GM23338 (cell line): Measurements from ENCODE around the gene MLLT10. TPM values are rescaled to one million over a fixed set of nuclear protein-coding genes. Genes with fewer than 3 reads are reported as not detected.

Experiments
- ATAC-seq: fragments of 200-7000 bp; cut with Tn5 transposase; 3 replicates; pipeline ENCODE4 v1.9.1; 2020
- DNase-seq: peaks from one replicate; pipeline ENCODE4 v3.0.0-alpha.2; 2015; ENCODE audit warnings: low spot score
- H2AFZ ChIP-seq: fragments of 200-600 bp; sonication (generic); 2 replicates; pipeline ENCODE4 v1.8.0; 2016; ENCODE audit warnings: antibody characterized with exemption, mild to moderate bottlenecking, moderate library complexity
- H3F3A ChIP-seq: fragments of 200-600 bp; sonication (generic); replicated peaks from 2 replicates; pipeline ENCODE4 v1.8.0; 2017; ENCODE audit warnings: antibody characterized with exemption, mixed run types, low read depth
- H3K27ac ChIP-seq: fragments of 200-600 bp; sonication (generic); 2 replicates; pipeline ENCODE4 v1.6.1; 2016; ENCODE audit warnings: low read depth
- H3K27me3 ChIP-seq: fragments of 200-600 bp; sonication (generic); 2 replicates; pipeline ENCODE4 v1.8.0; 2016; ENCODE audit warnings: mild to moderate bottlenecking, mixed run types, moderate library complexity; ENCODE audit not compliant: insufficient read depth
- H3K36me3 ChIP-seq: fragments of 200-600 bp; sonication (generic); 2 replicates; pipeline ENCODE4 v1.8.0; 2016; ENCODE audit warnings: mild to moderate bottlenecking; ENCODE audit not compliant: insufficient read depth
- H3K4me1 ChIP-seq: fragments of 200-600 bp; sonication (generic); 2 replicates; pipeline ENCODE4 v1.8.0; 2016; ENCODE audit warnings: mild to moderate bottlenecking, moderate library complexity; ENCODE audit not compliant: insufficient read depth
- H3K4me2 ChIP-seq: fragments of 200-600 bp; sonication (generic); 2 replicates; pipeline ENCODE4 v1.7.1; 2017; ENCODE audit warnings: mixed run types
- H3K4me3 ChIP-seq: fragments of 200-600 bp; sonication (generic); 2 replicates; pipeline ENCODE4 v1.6.1; 2016; ENCODE audit warnings: mixed run types
- H3K79me2 ChIP-seq: fragments of 200-600 bp; sonication (generic); replicated peaks from 2 replicates; pipeline ENCODE4 v1.8.0; 2017; ENCODE audit warnings: mild to moderate bottlenecking; ENCODE audit not compliant: insufficient read depth
- H3K9me2 ChIP-seq: fragments of 200-600 bp; sonication (generic); 2 replicates; pipeline ENCODE4 v1.8.0; 2017; ENCODE audit not compliant: insufficient read depth
- H4K20me1 ChIP-seq: fragments of 200-600 bp; sonication (generic); replicated peaks from 2 replicates; pipeline ENCODE4 v1.8.0; 2017; ENCODE audit warnings: mild to moderate bottlenecking; ENCODE audit not compliant: insufficient read depth
- H3K27ac Mint-ChIP-seq: 2 replicates; pipeline ENCODE4 v1.8.0; 2020; ENCODE audit warnings: inconsistent platforms, mild to moderate bottlenecking, moderate library complexity, mixed read lengths
- H3K27me3 Mint-ChIP-seq: 3 replicates; pipeline ENCODE4 v1.8.0; 2022; ENCODE audit warnings: low read depth, mild to moderate bottlenecking, moderate library complexity, mixed read lengths, inconsistent platforms; ENCODE audit not compliant: insufficient read depth, poor library complexity
- H3K36me3 Mint-ChIP-seq: 3 replicates; pipeline ENCODE4 v1.8.0; 2021; ENCODE audit warnings: low read depth, mild to moderate bottlenecking, inconsistent platforms, moderate library complexity, mixed read lengths
- H3K4me1 Mint-ChIP-seq: 3 replicates; pipeline ENCODE4 v1.8.0; 2020; ENCODE audit warnings: mild to moderate bottlenecking, inconsistent platforms, mixed read lengths
- H3K4me3 Mint-ChIP-seq: 3 replicates; pipeline ENCODE4 v1.8.0; 2021; ENCODE audit warnings: moderate library complexity, mild to moderate bottlenecking, inconsistent platforms, mixed read lengths
- H3K9me3 Mint-ChIP-seq: 3 replicates; pipeline ENCODE4 v1.8.0; 2020; ENCODE audit warnings: moderate library complexity, mild to moderate bottlenecking, inconsistent platforms, mixed read lengths
- CREB1 ChIP-seq: fragments of 250-450 bp; sonication (Bioruptor Pico); IDR thresholded peaks from 2 replicates; pipeline ENCODE4 v1.5.0; 2020; ENCODE audit warnings: low read depth, mild to moderate bottlenecking, moderate library complexity
- EZH2 ChIP-seq: fragments of 200-600 bp; sonication (generic); IDR thresholded peaks from one replicate; pipeline ENCODE4 v1.8.0; 2017; ENCODE audit warnings: antibody characterized with exemption, mild to moderate bottlenecking, low read depth; ENCODE audit not compliant: unreplicated experiment
- EZH2phosphoT487 ChIP-seq: fragments of 200-600 bp; sonication (generic); IDR thresholded peaks from one replicate; pipeline ENCODE4 v1.8.1; 2018; ENCODE audit warnings: antibody characterized with exemption; ENCODE audit not compliant: unreplicated experiment
- NANOG ChIP-seq: IDR thresholded peaks from 2 replicates; pipeline ENCODE4 v1.6.1; 2016; ENCODE audit warnings: antibody characterized with exemption, borderline replicate concordance
- STAT1 ChIP-seq: IDR thresholded peaks from one replicate; pipeline ENCODE4 v1.6.1; 2016; ENCODE audit warnings: antibody characterized with exemption; ENCODE audit not compliant: unreplicated experiment
- ZNF114 ChIP-seq: fragments of 250-450 bp; sonication (Bioruptor Pico); IDR thresholded peaks from 2 replicates; pipeline ENCODE4 v1.5.0; 2020; ENCODE audit warnings: mild to moderate bottlenecking, moderate library complexity
- ZNF331 ChIP-seq: fragments of 250-450 bp; sonication (Bioruptor Pico); IDR thresholded peaks from 2 replicates; pipeline ENCODE4 v1.5.0; 2020; ENCODE audit warnings: low read depth, mild to moderate bottlenecking, moderate library complexity
- polyA plus RNA-seq: library from polyadenylated mRNA; unstranded; fragments of >200 nt; fragmentation: Nextera tagmentation; extraction: Ambion mirVana; gene quantifications from 2 replicates; pipeline ENCODE4 v1.2.1, GENCODE V29; 2016
- total RNA-seq: library from RNA; depleted of rRNA; stranded (reverse); fragments of >200 nt; shearing (Covaris generic); gene quantifications from 2 replicates; pipeline ENCODE4 v1.2.3, GENCODE V29; 2014
- TF ChIP-seq, protein P1 (sequence below): IDR thresholded peaks from 2 replicates; pipeline ENCODE4 v1.6.1; 2016; ENCODE audit warnings: antibody characterized with exemption
- TF ChIP-seq, protein P2 (sequence below): fragments of 250-450 bp; sonication (Bioruptor Pico); IDR thresholded peaks from 2 replicates; pipeline ENCODE4 v1.5.0; 2020; ENCODE audit warnings: mild to moderate bottlenecking, moderate library complexity

Gene MLLT10
- total and polyA plus RNA-seq, 2 experiments from 2014 or later, result 28.8 to 55.4 TPM

DNA sequence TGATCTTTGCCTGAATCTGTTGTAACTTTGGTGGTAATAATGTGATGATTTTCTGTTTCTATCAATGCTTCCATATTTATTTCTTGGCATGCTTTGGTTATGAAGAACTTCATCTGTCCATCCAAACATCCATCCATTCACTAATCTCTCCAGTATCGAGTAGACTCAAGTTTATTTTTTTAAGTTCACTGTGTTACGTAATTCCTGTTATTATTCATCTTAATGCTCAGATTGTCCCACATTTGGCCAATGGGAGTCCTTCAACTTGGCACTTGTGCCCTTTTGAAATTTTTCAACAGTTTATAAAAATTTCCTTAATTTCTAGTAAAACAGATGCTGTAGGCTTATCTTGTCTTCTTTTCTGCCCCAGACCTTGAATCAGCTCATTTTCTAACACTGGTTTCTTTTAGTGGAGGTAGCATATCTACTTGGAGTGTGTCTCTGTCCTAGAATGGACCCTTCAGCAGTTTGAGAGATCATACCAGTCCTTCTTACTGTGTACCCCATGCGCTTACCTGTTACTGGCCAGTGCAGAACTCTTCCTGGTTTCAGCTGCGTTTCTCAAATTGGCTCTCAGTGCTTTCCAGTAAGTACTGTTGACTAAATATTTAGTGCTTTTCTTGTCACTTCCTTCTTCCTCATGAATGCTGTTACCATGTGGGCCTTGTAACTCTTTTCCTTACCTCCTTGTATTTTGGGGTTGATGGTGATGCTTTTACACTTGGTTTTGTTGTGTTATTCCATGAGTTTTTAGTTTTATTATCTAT lies 100.8 kb downstream of the MLLT10 start (continued):
- TF ChIP-seq, protein P1, sequence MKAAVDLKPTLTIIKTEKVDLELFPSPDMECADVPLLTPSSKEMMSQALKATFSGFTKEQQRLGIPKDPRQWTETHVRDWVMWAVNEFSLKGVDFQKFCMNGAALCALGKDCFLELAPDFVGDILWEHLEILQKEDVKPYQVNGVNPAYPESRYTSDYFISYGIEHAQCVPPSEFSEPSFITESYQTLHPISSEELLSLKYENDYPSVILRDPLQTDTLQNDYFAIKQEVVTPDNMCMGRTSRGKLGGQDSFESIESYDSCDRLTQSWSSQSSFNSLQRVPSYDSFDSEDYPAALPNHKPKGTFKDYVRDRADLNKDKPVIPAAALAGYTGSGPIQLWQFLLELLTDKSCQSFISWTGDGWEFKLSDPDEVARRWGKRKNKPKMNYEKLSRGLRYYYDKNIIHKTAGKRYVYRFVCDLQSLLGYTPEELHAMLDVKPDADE, result no peak
- TF ChIP-seq ZNF331, result no peak

DNA sequence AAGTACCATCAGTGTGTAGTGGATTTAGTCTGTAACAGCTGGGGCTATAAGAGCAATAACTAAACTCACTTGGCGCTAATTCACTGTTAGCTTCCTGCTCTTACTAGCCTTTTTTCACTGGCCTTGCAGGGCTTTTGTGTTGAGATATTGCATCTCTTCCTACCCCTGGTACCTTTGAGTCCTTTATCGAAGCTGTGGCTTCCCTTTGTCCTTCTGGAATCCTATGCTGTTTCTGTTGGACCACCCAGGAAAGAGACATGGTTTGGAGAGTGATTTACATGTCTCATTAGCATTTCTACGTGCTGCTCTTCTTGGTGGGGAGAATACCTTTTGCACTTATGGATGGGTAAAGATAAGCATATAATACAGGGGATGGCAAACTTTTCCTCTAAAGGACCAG lies 103.8 kb downstream of the MLLT10 start:
- TF ChIP-seq CREB1 (no peak), NANOG (0 out of 2 replicates have a peak, but pooled peaks have one; percentile 14), ZNF114 (no peak), STAT1 (no peak), EZH2 (no peak), EZH2phosphoT487 (no peak), ZNF331 (no peak)
- TF ChIP-seq, protein P2, sequence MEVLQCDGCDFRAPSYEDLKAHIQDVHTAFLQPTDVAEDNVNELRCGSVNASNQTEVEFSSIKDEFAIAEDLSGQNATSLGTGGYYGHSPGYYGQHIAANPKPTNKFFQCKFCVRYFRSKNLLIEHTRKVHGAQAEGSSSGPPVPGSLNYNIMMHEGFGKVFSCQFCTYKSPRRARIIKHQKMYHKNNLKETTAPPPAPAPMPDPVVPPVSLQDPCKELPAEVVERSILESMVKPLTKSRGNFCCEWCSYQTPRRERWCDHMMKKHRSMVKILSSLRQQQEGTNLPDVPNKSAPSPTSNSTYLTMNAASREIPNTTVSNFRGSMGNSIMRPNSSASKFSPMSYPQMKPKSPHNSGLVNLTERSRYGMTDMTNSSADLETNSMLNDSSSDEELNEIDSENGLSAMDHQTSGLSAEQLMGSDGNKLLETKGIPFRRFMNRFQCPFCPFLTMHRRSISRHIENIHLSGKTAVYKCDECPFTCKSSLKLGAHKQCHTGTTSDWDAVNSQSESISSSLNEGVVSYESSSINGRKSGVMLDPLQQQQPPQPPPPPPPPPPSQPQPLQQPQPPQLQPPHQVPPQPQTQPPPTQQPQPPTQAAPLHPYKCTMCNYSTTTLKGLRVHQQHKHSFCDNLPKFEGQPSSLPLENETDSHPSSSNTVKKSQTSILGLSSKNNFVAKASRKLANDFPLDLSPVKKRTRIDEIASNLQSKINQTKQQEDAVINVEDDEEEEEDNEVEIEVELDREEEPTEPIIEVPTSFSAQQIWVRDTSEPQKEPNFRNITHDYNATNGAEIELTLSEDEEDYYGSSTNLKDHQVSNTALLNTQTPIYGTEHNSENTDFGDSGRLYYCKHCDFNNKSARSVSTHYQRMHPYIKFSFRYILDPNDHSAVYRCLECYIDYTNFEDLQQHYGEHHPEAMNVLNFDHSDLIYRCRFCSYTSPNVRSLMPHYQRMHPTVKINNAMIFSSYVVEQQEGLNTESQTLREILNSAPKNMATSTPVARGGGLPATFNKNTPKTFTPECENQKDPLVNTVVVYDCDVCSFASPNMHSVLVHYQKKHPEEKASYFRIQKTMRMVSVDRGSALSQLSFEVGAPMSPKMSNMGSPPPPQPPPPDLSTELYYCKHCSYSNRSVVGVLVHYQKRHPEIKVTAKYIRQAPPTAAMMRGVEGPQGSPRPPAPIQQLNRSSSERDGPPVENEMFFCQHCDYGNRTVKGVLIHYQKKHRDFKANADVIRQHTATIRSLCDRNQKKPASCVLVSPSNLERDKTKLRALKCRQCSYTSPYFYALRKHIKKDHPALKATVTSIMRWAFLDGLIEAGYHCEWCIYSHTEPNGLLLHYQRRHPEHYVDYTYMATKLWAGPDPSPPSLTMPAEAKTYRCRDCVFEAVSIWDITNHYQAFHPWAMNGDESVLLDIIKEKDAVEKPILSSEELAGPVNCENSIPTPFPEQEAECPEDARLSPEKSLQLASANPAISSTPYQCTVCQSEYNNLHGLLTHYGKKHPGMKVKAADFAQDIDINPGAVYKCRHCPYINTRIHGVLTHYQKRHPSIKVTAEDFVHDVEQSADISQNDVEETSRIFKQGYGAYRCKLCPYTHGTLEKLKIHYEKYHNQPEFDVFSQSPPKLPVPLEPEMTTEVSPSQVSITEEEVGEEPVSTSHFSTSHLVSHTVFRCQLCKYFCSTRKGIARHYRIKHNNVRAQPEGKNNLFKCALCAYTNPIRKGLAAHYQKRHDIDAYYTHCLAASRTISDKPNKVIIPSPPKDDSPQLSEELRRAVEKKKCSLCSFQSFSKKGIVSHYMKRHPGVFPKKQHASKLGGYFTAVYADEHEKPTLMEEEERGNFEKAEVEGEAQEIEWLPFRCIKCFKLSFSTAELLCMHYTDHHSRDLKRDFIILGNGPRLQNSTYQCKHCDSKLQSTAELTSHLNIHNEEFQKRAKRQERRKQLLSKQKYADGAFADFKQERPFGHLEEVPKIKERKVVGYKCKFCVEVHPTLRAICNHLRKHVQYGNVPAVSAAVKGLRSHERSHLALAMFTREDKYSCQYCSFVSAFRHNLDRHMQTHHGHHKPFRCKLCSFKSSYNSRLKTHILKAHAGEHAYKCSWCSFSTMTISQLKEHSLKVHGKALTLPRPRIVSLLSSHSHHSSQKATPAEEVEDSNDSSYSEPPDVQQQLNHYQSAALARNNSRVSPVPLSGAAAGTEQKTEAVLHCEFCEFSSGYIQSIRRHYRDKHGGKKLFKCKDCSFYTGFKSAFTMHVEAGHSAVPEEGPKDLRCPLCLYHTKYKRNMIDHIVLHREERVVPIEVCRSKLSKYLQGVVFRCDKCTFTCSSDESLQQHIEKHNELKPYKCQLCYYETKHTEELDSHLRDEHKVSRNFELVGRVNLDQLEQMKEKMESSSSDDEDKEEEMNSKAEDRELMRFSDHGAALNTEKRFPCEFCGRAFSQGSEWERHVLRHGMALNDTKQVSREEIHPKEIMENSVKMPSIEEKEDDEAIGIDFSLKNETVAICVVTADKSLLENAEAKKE (CRISPR knock-in tag), result 0 out of 2 replicates have a peak, but pooled peaks have one; percentile 9
- no peak overlapping the region; the same call in 2 of the 3 replicates for H3K4me3 Mint-ChIP-seq
- ATAC-seq (peak; percentile 72), DNase-seq (peak; percentile 83)
- Histone ChIP-seq H3K9me2 (no peaks in the 10 kb centered on the region), H3F3A (peaks cover 12% of the 10 kb centered on the region; the same call in 1 of the 2 replicates), H3K36me3 (no peaks in the 10 kb centered on the region), H3K27me3 (no peaks in the 10 kb centered on the region), H4K20me1 (peaks cover 6% of the 10 kb centered on the region; the same call in 1 of the 2 replicates), H3K27ac (peak overlapping the region; percentile 56; the same call in 1 of the 2 replicates), H2AFZ (no peak overlapping the region), H3K4me1 (peaks cover 45% of the 10 kb centered on the region), H3K4me2 (peak overlapping the region; percentile 30), H3K4me3 (no peak overlapping the region), H3K79me2 (peaks cover 47% of the 10 kb centered on the region)
- no peak overlapping the region; the same call in 1 of the 2 replicates for H3K27ac Mint-ChIP-seq
- peaks cover 5% of the 10 kb centered on the region; the same call in 1 of the 3 replicates for H3K36me3 Mint-ChIP-seq
- peaks cover 49% of the 10 kb centered on the region for H3K4me1 Mint-ChIP-seq
- peaks cover 4% of the 10 kb centered on the region for H3K27me3 Mint-ChIP-seq
- no peaks in the 10 kb centered on the region for H3K9me3 Mint-ChIP-seq
